NCI-H510A treated with DMSO at 0.1 percent for 48 hours (cell line): ENCODE data around the gene PGLYRP1.
A peak's percentile ranks its signal among the peaks of the same experiment; 100 is the strongest.

Experiments
- DNase-seq: peaks from one replicate; lab custom pipeline; 2025; lab: John Stamatoyannopoulos, UW

PGLYRP1 gene

GRCh38 chr19:46032597-46033025 is 9.8 kb upstream of the PGLYRP1 start:
- no peak for DNase-seq

- no peak for DNase-seq
Measured at GRCh38 chr19:46031781-46032596, 9.1 kb upstream of the PGLYRP1 start.

- no peak for DNase-seq
Measured at GRCh38 chr19:46030812-46031550, 8.1 kb upstream of the PGLYRP1 start.

GRCh38 chr19:46025835-46026234 is 3.0 kb upstream of the PGLYRP1 start:
- DNase-seq, result no peak

- DNase-seq, result no peak
Measured at GRCh38 chr19:46023311-46023779, 492 bp upstream of the PGLYRP1 start.

- no peak for DNase-seq
Measured at GRCh38 chr19:46022061-46022430, 807 bp downstream of the PGLYRP1 start.

GRCh38 chr19:46021531-46022041 is 1.3 kb downstream of the PGLYRP1 start:
- DNase-seq, result no peak

DNA sequence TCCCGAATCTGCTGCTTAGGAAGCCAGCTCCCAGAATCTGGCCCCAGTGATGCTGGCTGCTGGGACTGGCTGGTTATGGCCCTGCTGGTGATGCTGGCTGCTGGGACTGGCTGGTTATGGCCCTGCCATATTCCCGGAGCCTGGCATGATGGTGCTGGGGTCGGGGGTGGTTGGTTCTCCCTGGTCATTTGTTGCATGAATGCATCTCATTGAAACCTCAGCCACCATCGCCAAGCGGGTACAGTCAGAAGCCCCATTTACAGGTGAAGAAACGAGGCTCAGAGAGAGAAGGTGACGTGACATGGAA is 2.1 kb downstream of the PGLYRP1 start:
- DNase-seq, result no peak

DNA sequence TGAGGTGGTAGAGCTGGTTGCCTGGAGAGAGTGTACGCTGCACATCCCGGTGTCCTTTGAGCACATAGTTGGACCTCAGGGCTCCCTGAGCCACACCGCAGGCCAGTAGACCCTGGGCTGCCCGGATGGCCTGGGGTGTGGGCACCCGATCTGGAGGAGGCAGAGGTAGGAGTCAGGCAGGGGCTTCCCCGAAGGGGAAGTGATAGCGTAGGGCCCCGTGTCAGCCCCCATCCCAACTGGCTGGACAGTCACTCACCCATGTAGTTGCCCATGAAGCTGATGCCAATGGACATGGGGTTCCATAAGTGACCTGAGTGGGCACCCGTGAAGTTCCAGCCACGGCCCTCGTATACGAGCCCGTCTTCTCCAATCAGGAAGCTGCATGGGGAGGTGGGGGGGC is 3.6 kb downstream of the PGLYRP1 start:
- no peak for DNase-seq

DNA sequence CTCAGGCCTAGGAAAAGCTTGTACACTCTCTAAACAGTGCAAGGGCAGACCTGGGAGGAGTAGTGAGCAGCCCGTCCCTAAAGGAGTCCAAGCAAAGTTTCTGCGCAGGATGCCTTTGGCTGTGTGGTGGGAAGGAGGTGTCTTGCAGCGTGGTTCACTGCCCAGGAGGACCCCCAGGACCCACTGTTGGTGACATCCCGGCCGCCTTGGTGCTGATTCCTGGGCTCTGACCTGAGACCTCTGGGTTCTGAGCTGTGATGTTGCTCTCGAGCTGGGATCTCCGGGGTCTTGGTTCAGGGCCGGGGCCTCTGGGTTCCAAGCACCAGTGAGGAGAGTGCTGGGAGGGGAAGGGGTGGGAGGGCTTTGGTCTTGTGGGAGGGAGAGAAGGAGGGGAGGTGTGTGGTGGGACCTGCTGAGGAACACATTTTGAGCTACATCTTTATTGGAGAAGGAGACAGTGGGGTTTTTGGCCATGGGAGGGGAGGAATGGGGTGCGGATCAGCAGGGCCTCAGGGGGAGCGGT is 4.1 kb downstream of the PGLYRP1 start:
- no peak for DNase-seq

DNA sequence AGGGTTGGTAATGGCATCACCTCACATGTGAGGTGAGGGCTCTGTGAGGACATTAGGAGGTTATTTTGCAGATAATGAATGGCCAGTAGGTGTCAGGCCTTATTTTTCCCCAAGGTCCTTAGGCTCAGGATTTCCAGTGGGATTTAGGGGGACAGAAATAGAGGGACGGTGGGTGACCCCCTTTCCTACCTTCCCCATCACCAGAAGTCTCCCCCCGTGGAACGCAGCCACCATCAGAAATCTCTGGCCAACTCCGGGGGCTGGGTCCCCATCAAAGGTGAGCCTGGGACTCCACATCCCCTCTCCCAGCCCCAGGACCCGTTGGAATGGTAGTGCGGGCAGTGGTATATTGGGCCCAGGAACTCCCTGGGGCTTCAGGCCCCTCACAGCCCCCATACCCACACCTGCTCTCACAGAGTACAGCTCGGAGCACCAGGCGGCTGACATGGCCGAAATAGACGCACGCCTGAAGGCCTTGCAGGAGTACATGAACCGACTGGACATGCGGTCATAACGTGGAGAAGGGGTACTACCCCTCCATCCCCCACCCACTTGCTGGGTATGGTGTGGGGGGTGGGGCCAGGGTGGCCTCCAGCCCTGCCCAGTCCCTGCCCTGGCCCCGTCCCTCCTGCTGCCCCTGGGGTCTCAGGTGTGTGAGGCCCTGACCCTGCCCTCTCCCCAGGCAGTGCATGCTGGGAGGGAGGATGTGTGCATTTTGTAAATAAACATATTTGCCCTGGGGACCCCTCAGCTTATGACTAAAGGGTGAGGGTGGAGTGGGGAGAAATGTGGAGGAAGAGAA is 4.8 kb downstream of the PGLYRP1 start:
- DNase-seq, result no peak

- DNase-seq, result no peak
Measured at GRCh38 chr19:46017095-46017429, 5.8 kb downstream of the PGLYRP1 start.

DNA sequence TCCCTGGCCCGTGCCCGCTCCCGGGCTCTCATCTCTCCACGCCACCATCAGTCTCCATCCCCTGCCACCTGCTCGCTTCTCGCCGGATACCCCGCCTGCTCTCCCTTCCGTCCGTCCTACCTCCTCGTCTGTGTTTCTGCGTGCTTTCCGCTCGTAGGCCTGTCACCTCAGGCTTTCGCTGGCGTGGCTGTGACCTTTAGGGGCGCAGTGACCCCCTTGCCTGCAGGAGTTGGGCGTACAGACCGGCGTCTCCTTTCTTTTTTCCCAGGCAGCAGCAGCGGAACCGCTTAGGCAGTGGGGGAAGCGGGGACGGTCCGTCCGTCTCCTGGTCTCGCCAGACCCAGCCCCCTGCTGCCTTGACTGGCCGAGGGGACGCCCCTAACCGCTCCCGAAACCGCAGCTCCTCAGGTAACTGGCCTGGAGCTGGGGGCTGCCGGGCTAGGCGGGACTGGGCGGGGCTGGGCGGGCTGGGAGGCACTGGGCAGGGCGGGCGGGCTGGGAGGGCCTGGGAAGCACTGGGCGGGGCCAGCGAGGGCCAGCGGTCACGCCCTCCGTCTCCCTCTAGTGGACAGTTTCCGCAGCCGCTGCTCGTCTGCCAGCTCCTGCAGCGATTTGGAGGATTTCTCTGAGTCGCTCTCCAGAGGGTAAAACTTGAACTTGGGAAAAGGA is 6.3 kb downstream of the PGLYRP1 start:
- peak; percentile 85 for DNase-seq

GRCh38 chr19:46015687-46016425 is 7.0 kb downstream of the PGLYRP1 start:
- DNase-seq, result peak; percentile 27

- DNase-seq, result no peak
Measured at GRCh38 chr19:46014941-46015686, 7.7 kb downstream of the PGLYRP1 start.

GRCh38 chr19:46014534-46014933 is 8.3 kb downstream of the PGLYRP1 start:
- DNase-seq, result no peak

DNA sequence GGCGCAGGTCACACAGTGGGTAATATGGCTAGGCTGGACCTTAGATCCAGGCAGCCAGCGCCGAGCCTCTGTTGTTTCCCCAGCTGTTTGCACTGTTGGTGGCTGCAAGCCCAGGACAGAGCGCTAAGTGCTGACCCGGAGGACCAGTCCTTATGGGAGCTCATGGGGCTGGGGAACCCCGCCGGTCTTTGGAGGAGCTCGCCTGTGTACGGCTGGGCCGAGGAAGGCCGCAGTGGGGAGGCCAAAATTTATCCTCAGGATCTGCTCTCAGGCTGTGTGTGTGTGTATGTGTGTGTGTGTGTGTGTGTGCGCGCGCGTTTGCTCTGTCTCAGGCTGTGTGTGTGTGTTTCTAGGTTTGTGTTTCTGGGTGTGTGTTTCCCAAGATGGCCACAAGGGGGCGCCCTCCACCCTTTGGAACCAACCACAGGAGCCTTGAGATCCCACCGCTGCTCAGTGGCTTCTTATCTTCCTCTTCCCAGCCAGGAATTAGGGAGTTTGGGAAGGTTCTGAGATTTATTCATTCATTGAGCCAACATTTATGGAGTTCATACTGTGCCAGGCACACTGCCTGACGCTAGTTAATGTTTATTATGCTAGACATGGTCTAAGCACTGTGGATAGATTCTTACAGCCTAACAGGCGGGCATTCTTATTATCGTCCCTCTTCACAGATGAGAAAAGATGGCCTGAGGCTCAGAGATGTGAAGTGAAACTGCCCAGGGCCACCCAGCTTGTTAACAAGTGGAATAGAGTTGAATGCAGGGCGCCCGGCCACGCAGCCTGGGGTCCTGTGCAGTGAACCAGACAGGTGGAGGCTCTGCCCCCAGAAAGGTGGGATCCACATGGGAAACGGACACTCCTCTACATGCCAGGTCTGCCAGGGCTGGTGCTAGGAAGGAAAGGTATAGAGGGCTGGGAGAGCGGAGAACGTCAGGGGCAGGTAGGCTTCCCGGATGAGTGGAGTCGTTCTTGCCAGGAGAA is 13.0 kb downstream of the PGLYRP1 start:
- DNase-seq, result peak; percentile 33

GRCh38 chr19:46006411-46006810 is 16.4 kb downstream of the PGLYRP1 start:
- DNase-seq, result no peak

DNA sequence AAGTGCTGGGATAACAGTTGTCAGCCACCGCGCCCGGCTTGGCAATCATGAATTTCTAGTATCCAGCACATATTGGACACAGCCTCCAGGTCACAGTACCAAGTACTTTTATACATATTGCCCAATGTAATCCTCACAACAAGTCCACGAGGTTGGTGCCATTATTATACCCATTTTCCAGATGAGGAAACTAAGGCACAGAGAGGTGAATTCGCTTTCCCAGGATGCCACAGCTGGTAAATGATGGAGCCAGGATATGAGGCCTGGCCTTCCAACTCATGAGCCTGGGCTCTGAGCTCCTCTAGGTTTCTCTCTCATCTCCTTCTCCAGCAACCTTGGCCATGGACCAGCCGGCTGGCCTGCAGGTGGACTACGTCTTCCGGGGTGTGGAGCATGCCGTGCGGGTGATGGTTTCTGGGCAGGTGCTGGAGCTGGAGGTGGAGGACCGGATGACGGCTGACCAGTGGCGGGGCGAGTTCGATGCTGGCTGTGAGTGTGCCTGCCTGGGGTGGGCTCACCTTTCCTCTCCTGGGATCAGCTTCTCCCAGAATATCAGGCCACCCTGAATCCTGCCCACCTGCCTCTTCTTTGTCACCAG is 20.1 kb downstream of the PGLYRP1 start:
- DNase-seq, result no peak
